RPMI7951 (cell line): Measurements from ENCODE around the gene ADGRV1. TPM values are rescaled to one million over a fixed set of nuclear protein-coding genes. Genes with fewer than 3 reads are reported as not detected.

ENCODE experiments used
- DNase-seq: peaks from one replicate; pipeline ENCODE4 v3.0.0-alpha.2; 2012; ENCODE audit warnings: low read depth
- total RNA-seq: library from RNA; depleted of rRNA; stranded (reverse); fragments of >200 nt; shearing (Covaris generic); gene quantifications from 2 replicates; pipeline ENCODE4 v1.2.3, GENCODE V29; 2014; rRNA removed

Gene ADGRV1
- total RNA-seq, 1 experiment from 2014 or later, result 0.84 TPM

- DNase-seq, result no peak
Observed at GRCh38 chr5:91190314-91190690, 631.7 kb downstream of the ADGRV1 start.

DNA sequence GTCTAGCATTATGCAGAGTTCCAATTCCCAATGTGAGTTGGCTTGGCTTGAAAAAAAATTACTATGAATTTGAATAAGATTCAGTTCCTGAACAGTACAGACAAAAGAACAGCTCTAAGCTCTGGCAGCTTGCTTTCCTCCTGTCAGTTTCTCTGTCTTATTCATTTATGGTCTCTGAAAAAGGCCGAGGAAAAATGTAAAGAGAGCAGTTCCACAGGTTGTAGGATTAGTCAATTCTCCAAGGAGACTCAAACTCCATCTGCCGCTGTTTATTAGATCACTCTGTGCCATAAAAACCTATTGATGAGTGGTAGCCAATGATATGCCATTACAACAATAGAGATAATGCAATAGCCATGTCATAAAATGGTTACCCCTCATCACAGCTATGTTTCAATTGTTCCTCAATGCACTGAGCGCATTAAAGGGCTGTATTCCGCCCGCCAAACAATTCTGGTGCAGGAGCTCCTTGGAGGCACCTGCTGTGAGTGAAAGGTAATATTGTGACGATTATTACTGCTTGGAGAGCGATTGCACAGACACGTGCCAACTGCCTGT, 636.3 kb downstream of the ADGRV1 start:
- DNase-seq, result no peak

DNA sequence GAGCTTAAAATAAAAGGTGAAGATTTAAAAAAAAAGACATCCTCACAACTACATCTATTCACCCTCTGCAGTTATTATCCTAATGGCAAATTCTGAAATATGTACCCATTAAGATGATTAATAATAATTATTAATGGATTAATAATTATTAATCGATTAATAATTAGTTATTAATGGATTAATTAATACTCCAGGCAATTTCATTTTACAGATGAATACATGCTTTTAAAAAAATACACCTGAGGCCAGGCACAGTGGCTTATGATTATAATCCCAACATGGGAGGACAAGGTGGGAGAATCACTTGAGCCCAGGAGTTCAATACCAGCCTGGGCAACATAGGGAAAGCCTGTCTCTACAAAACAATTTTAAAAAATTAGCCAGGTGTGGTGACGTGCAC, 642.1 kb downstream of the ADGRV1 start:
- no peak for DNase-seq

- no peak for DNase-seq
Observed at GRCh38 chr5:91206103-91206502, 647.5 kb downstream of the ADGRV1 start.

DNA sequence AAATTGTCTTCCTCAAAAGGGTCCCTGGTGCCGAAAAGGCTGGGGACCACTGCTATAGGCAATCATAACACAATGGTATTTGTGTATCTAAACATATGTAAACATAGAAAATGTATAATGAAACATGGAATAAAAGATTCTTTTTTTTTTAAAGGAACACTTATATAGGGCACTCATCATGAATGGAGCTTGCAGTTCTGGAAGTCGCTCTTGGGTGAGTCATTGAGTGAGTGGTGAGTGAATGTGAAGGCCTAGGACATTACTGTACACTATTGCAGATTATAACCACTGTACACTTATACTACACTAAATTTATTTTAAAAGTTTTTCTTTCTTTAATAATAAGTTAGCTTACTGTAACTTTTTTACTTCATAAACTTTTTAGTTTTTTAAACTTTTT, 648.1 kb downstream of the ADGRV1 start:
- peak; percentile 68 for DNase-seq

DNA sequence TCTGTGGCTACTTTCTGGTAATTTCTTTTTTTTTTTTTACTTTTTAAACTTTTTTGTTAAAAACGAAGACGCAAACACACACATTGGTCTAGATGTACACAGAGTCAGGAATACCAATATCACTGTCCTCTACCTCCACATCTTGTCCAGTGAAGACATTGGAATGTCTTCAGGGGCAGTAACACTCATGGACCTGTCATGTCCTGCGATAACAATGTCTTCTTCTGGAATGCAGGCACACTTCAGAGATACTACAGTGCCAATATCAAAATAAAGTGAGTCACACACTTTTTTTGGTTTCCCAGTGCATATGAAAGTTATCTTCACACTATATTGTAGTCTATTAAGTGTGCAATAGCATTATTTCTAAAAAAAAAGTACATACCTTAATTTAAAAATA, 648.7 kb downstream of the ADGRV1 start:
- peak; percentile 21 for DNase-seq

DNA sequence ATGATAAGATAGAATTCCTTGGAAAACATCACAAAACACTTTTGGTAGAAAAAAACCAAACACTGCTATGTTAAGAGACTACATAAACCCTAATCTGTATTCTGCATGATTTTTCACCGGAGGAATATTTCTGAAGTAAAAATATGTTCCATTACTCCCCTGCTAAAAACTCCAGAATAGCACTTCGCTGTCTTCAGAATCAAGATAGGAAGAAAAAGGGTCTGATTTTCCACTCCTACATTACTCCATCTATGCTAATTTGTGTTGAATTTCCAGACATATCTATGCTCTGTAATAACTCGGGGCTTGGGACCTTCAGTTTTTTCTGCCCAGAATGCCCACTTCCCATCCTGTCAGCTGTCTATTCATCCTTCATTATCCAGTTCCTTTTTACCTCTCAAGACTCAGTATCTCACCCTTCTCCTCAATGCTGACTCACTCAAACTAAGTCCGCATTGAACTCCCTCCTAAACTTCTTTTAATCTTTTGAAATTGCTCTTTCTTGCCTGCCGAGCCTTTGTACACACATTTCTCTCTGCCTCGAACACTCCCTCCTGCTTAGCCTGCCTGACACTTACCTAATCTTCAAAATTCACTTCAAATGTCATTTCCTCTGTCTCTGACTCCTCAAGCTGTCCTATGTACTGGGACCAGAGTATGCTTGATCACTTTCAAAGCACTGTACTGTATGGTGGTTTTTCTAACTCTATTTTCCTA, 653.6 kb downstream of the ADGRV1 start:
- no peak for DNase-seq

GRCh38 chr5:91212714-91213092, 654.1 kb downstream of the ADGRV1 start:
- DNase-seq, result peak; percentile 96

Other genes starting within 250 kb of the ADGRV1 start
- 19.7 and 33.9 TPM in 2 replicates for gene CETN3, start 149.0 kb upstream of the ADGRV1 start, total RNA-seq
- 2.9 and 3.7 TPM in 2 replicates for gene MBLAC2, start 84.0 kb upstream of the ADGRV1 start, total RNA-seq
- gene POLR3G, start 83.9 kb upstream of the ADGRV1 start, total RNA-seq, result 21.4 and 22.6 TPM in 2 replicates
- gene LYSMD3, start 29.2 kb upstream of the ADGRV1 start, total RNA-seq, result 11.7 and 15.9 TPM in 2 replicates